Neural progenitor cell (in vitro differentiated cells): ENCODE results near the gene LIMK1.

Experiments
- CTCF ChIP-seq: fragments of 200-600 bp; sonication (generic); IDR thresholded peaks from 2 replicates; pipeline ENCODE4 v1.5.1; 2017; ENCODE audit warnings: antibody characterized with exemption, mild to moderate bottlenecking
- EZH2 ChIP-seq: fragments of 200-600 bp; sonication (generic); IDR thresholded peaks from 2 replicates; pipeline ENCODE4 v1.6.1; 2017; ENCODE audit warnings: antibody characterized with exemption, mild to moderate bottlenecking, moderate library complexity

- peak; percentile 58 for TF ChIP-seq CTCF
- TF ChIP-seq EZH2 = no peak
Observed at GRCh38 chr7:74164985-74165456, 81.4 kb downstream of the LIMK1 start.
